Measurements from ENCODE around the gene FCER1G.
"Not testable (repeated sequence)": the region's sequence is repeated elsewhere in the genome, so short reads cannot be mapped to it uniquely, and the experiment has no call there.

Gene FCER1G

DNA sequence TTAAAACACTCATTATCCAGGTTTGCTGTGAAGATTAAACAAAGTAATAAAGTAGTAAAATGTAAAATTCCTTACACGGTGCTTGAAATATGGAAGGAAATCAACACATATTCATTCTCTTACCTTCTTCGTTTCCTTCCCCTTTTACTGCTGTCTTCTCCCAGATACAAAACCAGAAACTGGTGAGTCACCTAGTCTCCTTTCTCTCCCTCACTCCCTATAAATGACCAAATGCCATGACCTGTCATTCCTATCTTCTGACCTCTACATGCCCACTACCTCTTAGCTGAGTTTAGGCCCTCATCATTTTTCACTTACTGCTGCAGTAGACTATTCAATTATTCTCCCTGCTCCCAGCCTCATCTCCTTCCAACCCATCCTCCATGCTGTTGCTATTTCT is 27.2 kb downstream of the FCER1G start:
- Histone ChIP-seq H3K27me3 (ENCODE audit: insufficient read depth, low read length, poor library complexity, severe bottlenecking) (no peaks in the 10 kb centered on the region), H3K79me2 (ENCODE audit: insufficient read depth, low read length) (no peaks in the 10 kb centered on the region)

DNA sequence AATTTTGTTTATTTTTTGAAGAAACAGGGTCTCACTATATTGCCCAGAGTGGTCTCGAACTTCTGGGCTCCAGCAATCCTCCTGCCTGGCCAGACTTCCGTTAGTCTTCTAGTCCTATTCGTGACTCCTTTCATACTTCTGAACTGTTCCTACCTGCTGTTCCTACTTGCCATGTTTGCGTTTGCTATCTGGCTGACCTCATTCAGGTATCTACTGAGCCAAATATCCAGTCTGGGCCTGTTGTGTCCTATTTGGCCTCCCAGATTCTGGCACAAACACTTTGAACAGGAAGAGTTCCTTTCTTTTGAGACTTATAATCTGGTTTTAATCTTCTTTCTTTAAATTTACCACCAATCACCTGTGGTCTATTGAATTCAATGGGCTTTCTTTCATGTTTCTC is 29.8 kb downstream of the FCER1G start:
- Histone ChIP-seq H3K9ac (ENCODE audit: low read depth, low read length, poor library complexity, severe bottlenecking) (no peak overlapping the region), H3K4me2 (ENCODE audit: low read depth, low read length, poor library complexity, severe bottlenecking) (no peak overlapping the region), H3K9me2 (replicated peaks; ENCODE audit: low read depth, low read length) (no peaks in the 10 kb centered on the region), H3K4me3 (ENCODE audit: low read length, poor library complexity, severe bottlenecking) (no peak overlapping the region), H3K4me1 (ENCODE audit: insufficient read depth, low read length, poor library complexity, severe bottlenecking) (no peaks in the 10 kb centered on the region), H3F3A (ENCODE audit: low read depth) (no peaks in the 10 kb centered on the region), H3K79me2 (ENCODE audit: insufficient read depth, low read length) (no peaks in the 10 kb centered on the region), H3K36me3 (ENCODE audit: insufficient read depth, low read length) (no peaks in the 10 kb centered on the region), H4K20me1 (ENCODE audit: insufficient read depth, low read length, poor library complexity, severe bottlenecking) (no peaks in the 10 kb centered on the region), H3K27me3 (ENCODE audit: insufficient read depth, low read length, poor library complexity, severe bottlenecking) (no peaks in the 10 kb centered on the region), H2AFZ (ENCODE audit: low read length) (no peak overlapping the region), H3K9me3 (ENCODE audit: insufficient read depth, low read depth, low read length) (no peaks in the 10 kb centered on the region)
- TF ChIP-seq EZH2phosphoT487 (IDR thresholded peaks at IDR 0.05; ENCODE audit: borderline replicate concordance) = no peak
- TF ChIP-seq, protein P1, sequence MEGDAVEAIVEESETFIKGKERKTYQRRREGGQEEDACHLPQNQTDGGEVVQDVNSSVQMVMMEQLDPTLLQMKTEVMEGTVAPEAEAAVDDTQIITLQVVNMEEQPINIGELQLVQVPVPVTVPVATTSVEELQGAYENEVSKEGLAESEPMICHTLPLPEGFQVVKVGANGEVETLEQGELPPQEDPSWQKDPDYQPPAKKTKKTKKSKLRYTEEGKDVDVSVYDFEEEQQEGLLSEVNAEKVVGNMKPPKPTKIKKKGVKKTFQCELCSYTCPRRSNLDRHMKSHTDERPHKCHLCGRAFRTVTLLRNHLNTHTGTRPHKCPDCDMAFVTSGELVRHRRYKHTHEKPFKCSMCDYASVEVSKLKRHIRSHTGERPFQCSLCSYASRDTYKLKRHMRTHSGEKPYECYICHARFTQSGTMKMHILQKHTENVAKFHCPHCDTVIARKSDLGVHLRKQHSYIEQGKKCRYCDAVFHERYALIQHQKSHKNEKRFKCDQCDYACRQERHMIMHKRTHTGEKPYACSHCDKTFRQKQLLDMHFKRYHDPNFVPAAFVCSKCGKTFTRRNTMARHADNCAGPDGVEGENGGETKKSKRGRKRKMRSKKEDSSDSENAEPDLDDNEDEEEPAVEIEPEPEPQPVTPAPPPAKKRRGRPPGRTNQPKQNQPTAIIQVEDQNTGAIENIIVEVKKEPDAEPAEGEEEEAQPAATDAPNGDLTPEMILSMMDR (conservative IDR thresholded peaks at IDR 0.05; ENCODE audit: low read length) = no peak

More for the DNA sequence above, 27.2 kb downstream of the FCER1G start:
- no peak for TF ChIP-seq EZH2phosphoT487 (IDR thresholded peaks at IDR 0.05; ENCODE audit: borderline replicate concordance)
- TF ChIP-seq, protein P1 (conservative IDR thresholded peaks at IDR 0.05; ENCODE audit: low read length) = no peak
- Histone ChIP-seq H3K9me2 (replicated peaks; ENCODE audit: low read depth, low read length) (no peaks in the 10 kb centered on the region), H2AFZ (ENCODE audit: low read length) (no peak overlapping the region), H4K20me1 (ENCODE audit: insufficient read depth, low read length, poor library complexity, severe bottlenecking) (no peaks in the 10 kb centered on the region), H3F3A (ENCODE audit: low read depth) (no peaks in the 10 kb centered on the region), H3K4me2 (ENCODE audit: low read depth, low read length, poor library complexity, severe bottlenecking) (no peak overlapping the region), H3K9ac (ENCODE audit: low read depth, low read length, poor library complexity, severe bottlenecking) (no peak overlapping the region), H3K4me1 (ENCODE audit: insufficient read depth, low read length, poor library complexity, severe bottlenecking) (no peaks in the 10 kb centered on the region), H3K36me3 (ENCODE audit: insufficient read depth, low read length) (no peaks in the 10 kb centered on the region), H3K4me3 (ENCODE audit: low read length, poor library complexity, severe bottlenecking) (no peak overlapping the region), H3K9me3 (ENCODE audit: insufficient read depth, low read depth, low read length) (no peaks in the 10 kb centered on the region)

DNA sequence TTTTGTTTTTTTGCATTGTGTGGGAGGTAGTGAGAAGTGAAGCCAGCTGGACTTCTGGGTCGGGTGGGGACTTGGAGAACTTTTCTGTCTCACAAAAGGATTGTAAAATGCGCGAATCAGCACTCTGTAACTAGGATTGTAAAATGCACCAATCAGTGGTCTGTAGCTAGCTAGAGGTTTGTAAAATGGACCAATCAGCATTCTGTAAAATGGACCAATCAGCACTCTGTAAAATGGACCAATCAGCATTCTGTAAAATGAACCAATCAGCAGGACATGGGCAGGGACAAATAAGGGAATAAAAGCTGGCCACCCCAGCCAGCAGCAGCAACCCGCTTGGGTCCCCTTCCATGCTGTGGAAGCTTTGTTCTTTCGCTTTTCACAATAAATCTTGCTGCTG is 35.0 kb downstream of the FCER1G start:
- H4K20me1 ChIP-seq (ENCODE audit: insufficient read depth, low read length, poor library complexity, severe bottlenecking); H3F3A ChIP-seq (ENCODE audit: low read depth); H3K9ac ChIP-seq (ENCODE audit: low read depth, low read length, poor library complexity, severe bottlenecking); H3K9me2 ChIP-seq (replicated peaks; ENCODE audit: low read depth, low read length); H2AFZ ChIP-seq (ENCODE audit: low read length); H3K36me3 ChIP-seq (ENCODE audit: insufficient read depth, low read length); H3K4me3 ChIP-seq (ENCODE audit: low read length, poor library complexity, severe bottlenecking); H3K4me2 ChIP-seq (ENCODE audit: low read depth, low read length, poor library complexity, severe bottlenecking); H3K27me3 ChIP-seq (ENCODE audit: insufficient read depth, low read length, poor library complexity, severe bottlenecking); H3K79me2 ChIP-seq (ENCODE audit: insufficient read depth, low read length); H3K9me3 ChIP-seq (ENCODE audit: insufficient read depth, low read depth, low read length); H3K4me1 ChIP-seq (ENCODE audit: insufficient read depth, low read length, poor library complexity, severe bottlenecking): not testable (repeated sequence)

DNA sequence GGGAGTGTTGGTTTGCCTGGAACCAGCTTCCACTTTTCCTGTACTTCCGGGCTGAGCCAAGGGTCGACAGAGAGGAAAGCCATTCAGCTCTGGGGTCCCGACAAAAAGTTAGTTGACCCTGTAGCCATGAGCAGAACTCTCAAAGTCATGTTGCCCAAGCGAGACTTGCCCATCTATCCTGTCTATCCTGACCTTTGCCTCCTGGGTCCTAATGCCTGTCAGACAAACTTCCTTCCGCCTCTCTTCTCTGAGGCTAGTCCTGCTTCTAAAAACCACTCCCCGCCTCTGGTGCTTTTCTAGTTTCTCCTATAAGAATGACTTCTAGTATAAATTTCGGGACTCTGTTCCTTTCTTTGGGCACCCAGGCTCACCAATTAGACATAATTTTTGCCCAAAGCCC is 35.7 kb downstream of the FCER1G start:
- no peak for TF ChIP-seq EZH2phosphoT487 (IDR thresholded peaks at IDR 0.05; ENCODE audit: borderline replicate concordance)
- TF ChIP-seq, protein P1 (conservative IDR thresholded peaks at IDR 0.05; ENCODE audit: low read length) = no peak
- Histone ChIP-seq H3K9ac (ENCODE audit: low read depth, low read length, poor library complexity, severe bottlenecking) (no peak overlapping the region), H3F3A (ENCODE audit: low read depth) (no peaks in the 10 kb centered on the region), H3K9me3 (ENCODE audit: insufficient read depth, low read depth, low read length) (no peaks in the 10 kb centered on the region), H3K9me2 (replicated peaks; ENCODE audit: low read depth, low read length) (no peaks in the 10 kb centered on the region), H3K4me2 (ENCODE audit: low read depth, low read length, poor library complexity, severe bottlenecking) (no peak overlapping the region), H3K36me3 (ENCODE audit: insufficient read depth, low read length) (no peaks in the 10 kb centered on the region), H3K4me1 (ENCODE audit: insufficient read depth, low read length, poor library complexity, severe bottlenecking) (no peaks in the 10 kb centered on the region), H3K4me3 (ENCODE audit: low read length, poor library complexity, severe bottlenecking) (no peak overlapping the region), H2AFZ (ENCODE audit: low read length) (no peak overlapping the region), H4K20me1 (ENCODE audit: insufficient read depth, low read length, poor library complexity, severe bottlenecking) (no peaks in the 10 kb centered on the region), H3K27me3 (ENCODE audit: insufficient read depth, low read length, poor library complexity, severe bottlenecking) (no peaks in the 10 kb centered on the region), H3K79me2 (ENCODE audit: insufficient read depth, low read length) (no peaks in the 10 kb centered on the region)

Measured in Loucy (cell line).